Measurements from ENCODE around the gene RBKS.

Gene RBKS

DNA sequence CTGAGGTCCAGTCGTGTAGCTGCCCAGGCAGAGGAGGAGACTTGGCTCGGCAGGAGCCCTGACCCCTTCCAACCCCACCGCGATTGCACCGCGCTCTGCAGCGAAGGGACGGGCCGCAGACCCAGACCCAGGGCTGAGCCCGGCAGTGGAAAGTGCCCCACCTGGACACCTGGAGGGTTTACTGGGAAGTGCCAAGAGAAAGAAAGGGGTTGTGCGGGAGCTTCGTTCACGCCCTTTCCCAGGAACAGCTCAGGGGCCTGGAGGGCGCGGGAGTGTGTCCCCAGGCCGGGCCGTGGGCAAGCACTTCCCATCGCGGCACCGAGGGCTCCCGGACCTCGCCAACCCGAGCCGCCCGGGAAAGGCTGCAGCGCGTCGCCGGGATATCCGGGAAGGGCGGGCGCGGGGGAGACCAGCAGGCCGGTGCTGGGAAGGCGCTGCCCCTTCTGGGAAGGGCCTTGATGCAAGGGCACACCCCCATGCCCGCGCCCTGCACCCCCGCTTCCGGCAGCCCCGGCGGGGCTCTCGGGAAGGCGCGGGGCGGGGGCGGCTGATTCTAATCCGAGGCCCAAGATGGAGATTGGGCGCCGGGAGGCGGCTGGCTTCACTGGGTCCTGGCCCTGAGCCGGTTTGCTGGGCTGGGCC is 154.8 kb downstream of the RBKS start:
- peak; percentile 51 for DNase-seq (ENCODE audit: low read depth)

- DNase-seq (ENCODE audit: low read depth), result no peak
Observed at GRCh38 chr2:27734305-27734704, 155.9 kb downstream of the RBKS start.

All from stromal cell of bone marrow (primary cell).